Large intestine (tissue), 3 donors: ENCODE data around the gene SLC22A15. TPM values are rescaled to one million over a fixed set of nuclear protein-coding genes. Genes with fewer than 3 reads are reported as not detected.

Experiments
- DNase-seq, 2 donors: peaks; one replicate each; pipeline versions ENCODE4 v3.0.0 to v3.0.0-alpha.2; 2013
- H3K27ac ChIP-seq: one replicate; pipeline ENCODE4 v1.5.1; 2013; ENCODE audit warnings: low read length
- H3K27me3 ChIP-seq: 2 replicates; pipeline ENCODE4 v1.6.1; 2013; ENCODE audit warnings: low read length; ENCODE audit not compliant: control insufficient read depth, insufficient read depth
- H3K36me3 ChIP-seq: 2 replicates; pipeline ENCODE4 v1.6.1; 2013; ENCODE audit warnings: low read length; ENCODE audit not compliant: control insufficient read depth, insufficient read depth
- H3K4me1 ChIP-seq: one replicate; pipeline ENCODE4 v1.6.1; 2013; ENCODE audit warnings: low read length; ENCODE audit not compliant: control insufficient read depth, insufficient read depth
- H3K4me3 ChIP-seq: one replicate; pipeline ENCODE4 v1.5.1; 2013; ENCODE audit warnings: low read length
- H3K9me3 ChIP-seq: one replicate; pipeline ENCODE4 v1.6.1; 2013; ENCODE audit warnings: mild to moderate bottlenecking, low read depth, low read length, moderate library complexity; ENCODE audit not compliant: control insufficient read depth
- WGBS: methylation state at CpG from one replicate; pipeline ENCODE4 v1.1.5; 2013; ENCODE audit warnings: low lambda C conversion rate; ENCODE audit not compliant: insufficient coverage; 5-methylcytosine and 5-hydroxymethylcytosine counted together
- polyA plus RNA-seq: library from polyadenylated mRNA; unstranded; fragments of 120-200 nt; gene quantifications from one replicate; pipeline ENCODE4 v1.2.1, GENCODE V29; 2013

Gene SLC22A15
- polyA plus RNA-seq, 1 donor, result 2.8 TPM

DNA sequence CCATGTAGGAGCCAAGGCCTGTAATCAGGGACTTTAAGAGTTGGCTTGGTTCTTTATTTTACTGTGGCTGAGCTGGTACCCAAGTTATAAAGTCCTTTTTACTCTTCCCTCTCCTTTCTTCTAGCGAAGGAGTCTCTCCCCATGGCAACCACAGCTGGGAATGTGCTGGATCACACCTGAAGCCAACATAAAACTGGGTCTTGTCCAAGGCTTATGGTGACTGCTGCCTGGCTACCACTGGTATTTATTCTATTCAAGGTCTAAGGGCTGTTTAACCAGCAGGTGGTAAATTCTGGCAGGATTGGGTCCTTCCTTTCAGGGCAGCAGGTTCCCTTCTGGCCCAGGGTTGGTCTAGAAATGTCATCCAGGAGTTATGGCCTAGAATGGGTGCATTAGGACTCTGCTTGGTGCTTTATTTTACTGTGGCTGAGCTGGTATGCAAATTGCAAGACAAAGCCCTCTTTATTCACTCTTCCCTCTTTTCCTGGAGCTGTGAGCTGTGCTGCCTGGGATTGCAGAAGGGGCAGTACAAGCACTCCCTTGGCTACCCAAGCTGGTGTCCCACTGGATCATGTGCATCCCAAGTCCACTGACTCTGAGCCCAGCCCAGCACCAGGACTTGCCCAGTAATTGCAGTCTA, 26.6 kb downstream of the SLC22A15 start:
- Histone ChIP-seq H3K27ac (no peak overlapping the region), H3K4me3 (no peak overlapping the region), H3K36me3 (no peaks in the 10 kb centered on the region), H3K27me3 (peaks cover 2% of the 10 kb centered on the region), H3K4me1 (no peaks in the 10 kb centered on the region), H3K9me3 (peaks cover 4% of the 10 kb centered on the region)
- DNase-seq, result no peak
- WGBS, result no CpG with 5 or more reads among the region's 1 CpG

DNA sequence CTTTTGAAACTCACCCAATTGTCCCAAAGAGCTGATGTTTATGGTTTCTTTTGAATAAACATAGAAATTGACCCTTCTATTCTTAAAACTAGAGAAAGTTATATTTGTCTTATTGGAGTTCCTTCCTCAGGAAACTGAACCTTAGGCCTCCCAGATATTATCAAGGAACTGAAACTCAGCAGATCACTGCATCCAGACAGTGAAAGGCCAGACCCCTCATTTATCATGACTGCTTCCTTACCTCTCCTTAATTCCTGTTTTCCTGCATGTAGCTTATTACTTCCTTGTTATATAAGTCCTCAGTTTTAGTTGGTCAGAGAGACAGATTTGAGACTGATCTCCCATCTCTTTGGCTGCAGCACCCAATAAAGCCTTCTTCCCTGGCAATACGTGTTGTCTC, 27.5 kb downstream of the SLC22A15 start:
- no peak overlapping the region for H3K27ac ChIP-seq
- no peak overlapping the region for H3K4me3 ChIP-seq
- H3K9me3 ChIP-seq, result no peaks in the 10 kb centered on the region
- H3K27me3 ChIP-seq, result peaks cover 2% of the 10 kb centered on the region
- WGBS, result no CpG with 5 or more reads among the region's 1 CpG
- H3K4me1 ChIP-seq, result no peaks in the 10 kb centered on the region
- no peaks in the 10 kb centered on the region for H3K36me3 ChIP-seq
- no peak for DNase-seq

DNA sequence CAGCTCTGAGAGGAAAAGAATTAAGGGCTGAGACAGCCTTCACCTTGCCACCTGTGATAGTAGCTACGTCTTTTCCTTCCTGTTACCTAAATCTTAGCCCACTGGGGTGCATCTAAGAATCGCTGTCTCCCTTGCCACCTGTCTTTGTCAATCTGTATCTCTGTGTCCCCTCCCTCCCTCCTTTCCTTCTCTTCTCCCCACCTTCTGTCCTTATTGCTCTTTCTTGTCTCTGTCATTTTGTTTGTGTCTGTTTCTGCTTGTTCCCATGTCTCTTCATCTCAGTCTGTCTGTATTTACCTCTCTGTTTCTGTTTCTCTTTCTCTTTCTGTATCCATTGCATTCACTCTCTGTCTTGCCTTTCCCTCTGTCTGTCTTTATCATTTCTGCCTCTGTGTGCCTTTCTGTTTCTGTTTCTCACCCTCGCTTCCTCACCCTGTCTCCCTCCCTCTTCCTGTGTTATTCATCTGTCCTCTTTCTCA, 30.2 kb downstream of the SLC22A15 start:
- Histone ChIP-seq H3K36me3 (no peaks in the 10 kb centered on the region), H3K27ac (no peak overlapping the region), H3K27me3 (peaks cover 2% of the 10 kb centered on the region), H3K4me1 (no peaks in the 10 kb centered on the region), H3K9me3 (no peaks in the 10 kb centered on the region), H3K4me3 (no peak overlapping the region)
- DNase-seq, result peak in 1 of 2 donors; percentile 35
- WGBS, result 81% methylated on average over 3 of the region's 3 CpGs

DNA sequence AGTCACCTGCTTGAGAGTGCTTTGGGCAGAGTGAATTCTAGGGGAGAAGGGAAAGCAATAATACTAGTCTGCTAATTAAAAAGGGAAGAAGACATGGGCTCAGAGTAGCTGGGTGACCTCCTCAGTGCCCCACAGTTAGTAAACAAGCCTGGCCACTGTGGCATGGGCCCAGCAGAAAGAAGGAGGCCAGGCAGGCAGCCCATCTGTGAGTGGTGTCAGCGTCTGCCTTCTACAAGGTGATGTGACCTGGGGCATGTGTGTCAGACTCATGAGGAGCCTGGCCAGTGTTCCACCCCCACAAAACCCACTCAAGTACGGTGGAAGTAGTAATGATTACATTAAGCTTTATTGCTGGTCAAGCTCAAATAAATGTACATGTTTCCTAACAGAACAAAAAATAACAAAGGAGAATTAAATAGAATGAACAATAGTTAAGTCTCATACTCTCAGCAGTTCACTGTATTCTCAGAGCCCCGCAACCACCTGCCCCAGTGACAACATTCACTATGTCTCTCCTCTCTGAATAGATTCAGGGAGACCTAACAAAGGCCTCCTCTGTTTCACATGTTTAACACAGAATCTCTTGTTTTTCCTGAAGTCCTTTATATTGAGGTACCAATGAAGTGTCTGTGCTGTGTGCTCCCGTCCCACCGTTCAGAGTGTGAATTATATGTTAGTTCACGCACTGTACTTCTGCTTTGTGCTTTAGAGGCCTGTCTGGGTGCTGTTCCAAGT, 32.5 kb downstream of the SLC22A15 start:
- no peak overlapping the region for H3K4me3 ChIP-seq

DNA sequence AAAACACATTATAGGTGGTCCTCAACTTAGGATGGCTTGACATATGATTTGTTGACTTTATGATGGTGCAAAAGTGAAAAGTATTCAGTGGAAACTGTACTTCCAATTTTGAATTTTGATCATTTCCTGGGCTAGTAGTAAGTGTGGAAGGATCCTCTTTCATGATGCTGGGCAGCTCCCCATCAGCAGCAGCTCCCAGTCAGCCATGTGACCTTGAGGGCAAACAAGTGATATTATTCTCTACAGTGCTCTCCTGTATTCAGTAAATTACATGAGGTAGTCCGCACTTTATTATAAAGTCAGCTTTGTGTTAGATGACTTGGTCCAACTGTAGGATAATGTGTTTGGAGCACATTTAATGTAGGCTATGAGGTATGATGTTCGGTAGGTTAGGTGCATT, 36.4 kb downstream of the SLC22A15 start:
- Histone ChIP-seq H3K27ac (no peak overlapping the region), H3K4me1 (no peaks in the 10 kb centered on the region), H3K27me3 (no peaks in the 10 kb centered on the region), H3K36me3 (no peaks in the 10 kb centered on the region), H3K4me3 (no peak overlapping the region), H3K9me3 (no peaks in the 10 kb centered on the region)
- DNase-seq, result no peak
- WGBS, result 83% methylated on average over 1 of the region's 2 CpGs

More for the DNA sequence above, 32.5 kb downstream of the SLC22A15 start:
- no peaks in the 10 kb centered on the region for H3K4me1 ChIP-seq
- no peak overlapping the region for H3K27ac ChIP-seq
- no peak for DNase-seq
- peaks cover 2% of the 10 kb centered on the region for H3K27me3 ChIP-seq
- WGBS, result 71% methylated on average over 1 of the region's 6 CpGs
- no peaks in the 10 kb centered on the region for H3K9me3 ChIP-seq
- H3K36me3 ChIP-seq, result no peaks in the 10 kb centered on the region

DNA sequence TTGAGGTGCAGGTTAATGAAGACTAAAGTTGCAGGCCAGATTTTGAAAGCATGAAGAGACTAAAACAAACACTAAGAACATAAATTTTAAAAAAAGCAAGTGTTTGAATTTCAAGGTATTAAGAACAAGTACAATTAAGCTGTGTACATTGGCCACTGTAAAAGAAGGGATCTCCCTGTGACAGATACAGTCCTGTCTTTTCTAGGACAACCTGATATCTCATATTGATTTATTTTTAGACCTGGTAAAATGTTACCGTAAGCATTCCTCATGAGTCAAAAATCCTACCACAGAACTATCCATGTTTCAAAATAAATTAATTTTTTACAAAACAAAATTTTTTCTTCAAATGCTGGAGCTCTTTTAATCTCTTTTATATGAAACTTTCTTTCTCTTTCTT, 39.4 kb downstream of the SLC22A15 start:
- Histone ChIP-seq H3K36me3 (no peaks in the 10 kb centered on the region), H3K27me3 (no peaks in the 10 kb centered on the region), H3K4me1 (no peaks in the 10 kb centered on the region), H3K9me3 (no peaks in the 10 kb centered on the region), H3K27ac (no peak overlapping the region), H3K4me3 (no peak overlapping the region)
- no peak for DNase-seq
- WGBS, result 63% methylated on average over 1 of the region's 1 CpG

DNA sequence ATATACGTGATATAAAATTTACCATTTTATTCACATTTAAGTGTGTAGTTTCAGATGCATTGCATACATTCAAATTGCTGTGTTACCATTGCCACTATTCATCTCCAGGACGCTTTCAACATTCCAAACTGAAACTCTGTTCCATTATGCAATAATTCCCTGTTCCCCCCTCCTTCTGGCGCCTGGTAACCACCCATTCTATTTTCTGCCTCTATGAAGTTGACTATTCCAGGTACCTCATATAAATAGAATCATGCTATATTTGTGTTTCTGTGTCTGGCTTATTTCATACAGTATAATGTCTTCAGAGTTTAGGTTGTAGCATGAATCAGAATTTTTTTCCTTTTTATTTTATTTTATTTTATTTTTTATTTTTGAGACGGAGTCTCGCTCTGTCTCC, 41.7 kb downstream of the SLC22A15 start:
- Histone ChIP-seq H3K36me3 (no peaks in the 10 kb centered on the region), H3K27me3 (no peaks in the 10 kb centered on the region), H3K4me3 (no peak overlapping the region), H3K9me3 (no peaks in the 10 kb centered on the region), H3K27ac (no peak overlapping the region), H3K4me1 (no peaks in the 10 kb centered on the region)
- WGBS, result 100% methylated on average over 2 of the region's 5 CpGs
- DNase-seq, result no peak

DNA sequence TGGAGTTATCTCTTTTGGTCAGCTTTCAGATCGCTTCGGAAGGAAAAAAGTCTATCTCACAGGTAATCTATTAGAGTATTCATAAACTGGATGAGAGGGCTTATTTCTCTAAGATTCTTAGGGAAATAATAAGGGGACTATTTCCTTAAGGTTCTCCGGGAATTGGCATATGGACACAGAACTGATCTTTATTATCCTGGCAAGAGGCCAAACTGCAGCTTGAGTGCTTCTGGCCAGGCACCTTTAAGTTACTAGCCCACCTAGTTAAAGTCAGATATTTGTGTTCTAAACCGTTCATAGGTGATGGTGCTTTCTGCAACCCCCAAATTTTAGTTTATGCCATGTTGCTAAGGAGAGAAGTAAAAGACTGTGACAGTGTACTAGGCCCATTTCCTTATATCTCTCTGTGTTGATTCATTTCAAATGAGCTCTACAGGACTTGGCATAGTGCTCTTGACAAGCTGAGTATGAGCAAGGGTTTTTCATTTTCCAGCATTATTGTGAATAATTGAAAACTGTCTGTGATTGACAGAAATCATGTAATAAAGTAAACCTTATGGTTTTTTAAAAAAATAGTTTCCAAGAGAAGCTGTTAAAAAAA, 43.4 kb downstream of the SLC22A15 start:
- H3K27ac ChIP-seq, result no peak overlapping the region

DNA sequence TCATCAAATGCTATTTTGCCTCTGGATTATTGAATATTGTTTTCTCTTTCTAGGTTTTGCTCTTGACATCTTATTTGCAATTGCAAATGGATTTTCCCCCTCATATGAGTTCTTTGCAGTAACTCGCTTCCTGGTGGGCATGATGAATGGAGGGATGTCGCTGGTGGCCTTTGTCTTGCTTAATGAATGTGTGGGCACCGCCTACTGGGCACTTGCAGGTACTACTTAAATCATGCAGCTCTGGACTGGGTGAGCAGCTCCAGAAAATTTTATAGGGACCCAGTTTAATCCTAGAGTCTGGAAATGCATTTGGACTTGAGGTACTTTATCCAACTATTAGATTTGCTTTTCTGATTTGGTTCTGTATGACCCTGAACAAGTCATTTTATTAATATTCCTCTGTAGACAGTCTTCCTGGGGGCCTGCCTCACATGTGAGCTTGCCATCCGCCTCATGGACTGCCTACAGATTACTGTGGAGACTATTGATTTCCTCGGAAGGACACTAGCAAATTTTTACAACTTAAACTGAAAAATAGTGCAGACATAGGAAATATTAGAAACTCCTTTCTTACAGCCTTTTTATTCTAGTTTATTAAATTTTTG, 44.5 kb downstream of the SLC22A15 start:
- Histone ChIP-seq H3K27me3 (no peaks in the 10 kb centered on the region), H3K36me3 (no peaks in the 10 kb centered on the region), H3K9me3 (no peaks in the 10 kb centered on the region), H3K4me1 (no peaks in the 10 kb centered on the region), H3K4me3 (no peak overlapping the region), H3K27ac (no peak overlapping the region)
- peak; percentile 21 to 30 for DNase-seq
- WGBS, result no CpG with 5 or more reads among the region's 5 CpGs

More for the DNA sequence above, 43.4 kb downstream of the SLC22A15 start:
- peak; percentile 18 to 39 for DNase-seq
- H3K27me3 ChIP-seq, result no peaks in the 10 kb centered on the region
- H3K4me3 ChIP-seq, result no peak overlapping the region
- no peaks in the 10 kb centered on the region for H3K4me1 ChIP-seq
- no peaks in the 10 kb centered on the region for H3K36me3 ChIP-seq
- WGBS, result 0% methylated on average over 1 of the region's 4 CpGs
- H3K9me3 ChIP-seq, result no peaks in the 10 kb centered on the region

DNA sequence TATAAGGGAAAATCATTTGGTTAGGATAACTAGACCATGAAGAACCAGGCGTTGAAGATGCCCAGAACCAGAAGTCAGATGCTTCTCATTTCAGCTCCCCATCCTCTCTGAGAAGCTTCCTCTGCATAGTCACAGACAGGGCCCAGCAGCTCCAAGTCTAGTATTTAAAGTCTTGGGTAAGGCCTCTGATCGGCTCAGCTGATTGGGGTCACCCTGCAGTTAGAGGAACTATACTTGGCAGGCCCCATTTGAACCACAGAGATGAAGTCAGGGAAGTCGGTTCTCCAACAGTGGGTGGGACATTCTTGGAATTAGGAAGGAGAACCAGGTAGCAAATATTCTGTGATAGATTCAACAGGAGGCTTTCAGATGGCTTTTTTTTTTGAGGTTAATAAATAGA, 48.3 kb downstream of the SLC22A15 start:
- H3K36me3 ChIP-seq, result no peaks in the 10 kb centered on the region
- H3K9me3 ChIP-seq, result no peaks in the 10 kb centered on the region
- no CpG with 5 or more reads among the region's 3 CpGs for WGBS
- no peak for DNase-seq
- no peaks in the 10 kb centered on the region for H3K4me1 ChIP-seq
- no peaks in the 10 kb centered on the region for H3K27me3 ChIP-seq
- no peak overlapping the region for H3K4me3 ChIP-seq
- no peak overlapping the region for H3K27ac ChIP-seq
